HG02759 (cell line): ENCODE results near the gene TIGD1.
"Not testable (repeated sequence)": the region's sequence is repeated elsewhere in the genome, so short reads cannot be mapped to it uniquely, and the experiment has no call there.

Source experiments
- ATAC-seq: cut with Tn5 transposase; IDR thresholded peaks from one replicate; pipeline ENCODE4 v1.9.1; 2021; ENCODE audit warnings: mild to moderate bottlenecking, moderate library complexity; ENCODE audit not compliant: unreplicated experiment

TIGD1 gene

GRCh38 chr2:232571026-232571474 is 20.7 kb upstream of the TIGD1 start:
- ATAC-seq = no peak

- ATAC-seq = not testable (repeated sequence)
Measured at GRCh38 chr2:232570481-232570880, 20.1 kb upstream of the TIGD1 start.

DNA sequence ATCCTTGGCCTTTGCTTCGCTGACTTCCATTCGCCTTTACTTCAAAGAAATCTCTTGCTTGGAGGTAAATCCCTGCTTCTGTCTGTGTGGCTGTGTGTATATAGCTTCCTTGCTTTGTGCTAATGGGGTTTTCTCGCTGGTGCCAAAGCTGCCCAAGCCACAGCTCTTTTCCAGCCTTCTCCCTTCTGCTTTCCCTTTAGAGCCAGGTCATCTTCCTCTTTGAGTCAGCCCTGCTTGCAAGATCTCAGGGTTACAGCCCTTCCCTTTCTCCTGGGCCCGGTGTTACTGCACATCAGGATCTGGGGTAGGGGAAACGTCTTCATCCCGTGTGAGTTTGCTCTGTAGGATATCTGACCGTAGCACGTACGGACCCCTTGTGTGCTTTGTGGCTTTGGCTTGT is 19.2 kb upstream of the TIGD1 start:
- ATAC-seq = no peak

GRCh38 chr2:232568161-232568560 is 17.8 kb upstream of the TIGD1 start:
- ATAC-seq = no peak

- ATAC-seq = no peak
Measured at GRCh38 chr2:232567721-232568120, 17.4 kb upstream of the TIGD1 start.

DNA sequence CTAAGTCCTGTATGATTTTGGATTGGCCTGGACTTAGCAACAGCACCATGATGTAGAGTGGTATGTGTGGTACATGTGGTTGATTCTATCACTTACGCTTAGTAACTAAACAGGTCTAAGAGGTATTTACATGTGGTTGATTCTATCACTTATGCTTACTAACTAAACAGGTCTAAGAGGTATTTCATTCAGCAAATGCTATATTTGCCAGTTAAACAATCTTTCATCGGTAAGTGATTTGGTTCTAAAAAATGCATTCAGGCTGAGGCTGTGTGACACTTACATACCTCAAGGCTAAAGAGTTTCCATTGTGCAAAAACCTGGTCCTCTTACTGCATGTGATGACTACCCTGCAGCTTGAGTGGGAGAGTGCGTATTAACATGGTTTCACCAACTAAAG is 13.2 kb upstream of the TIGD1 start:
- ATAC-seq = no peak

- ATAC-seq = no peak
Measured at GRCh38 chr2:232562515-232563151, 12.3 kb upstream of the TIGD1 start.

DNA sequence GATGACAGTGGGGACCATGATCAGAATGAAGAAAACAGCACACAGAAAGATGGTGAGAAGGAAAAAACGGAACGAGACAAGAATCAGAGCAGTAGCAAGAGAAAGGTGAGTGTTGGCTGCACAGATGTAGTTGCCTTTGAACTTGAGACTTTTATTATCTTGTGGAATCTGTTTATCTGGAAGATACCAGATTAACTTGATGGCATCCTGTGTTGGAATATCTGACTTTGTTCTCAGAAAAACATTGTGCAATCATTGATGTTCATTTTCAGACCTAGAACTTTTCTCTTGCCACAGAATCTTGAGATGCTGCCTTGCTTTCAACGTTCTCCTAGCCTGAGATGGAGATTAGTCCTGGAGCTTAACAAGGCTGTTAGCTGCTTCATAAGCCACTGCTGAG is 6.1 kb upstream of the TIGD1 start:
- no peak for ATAC-seq

DNA sequence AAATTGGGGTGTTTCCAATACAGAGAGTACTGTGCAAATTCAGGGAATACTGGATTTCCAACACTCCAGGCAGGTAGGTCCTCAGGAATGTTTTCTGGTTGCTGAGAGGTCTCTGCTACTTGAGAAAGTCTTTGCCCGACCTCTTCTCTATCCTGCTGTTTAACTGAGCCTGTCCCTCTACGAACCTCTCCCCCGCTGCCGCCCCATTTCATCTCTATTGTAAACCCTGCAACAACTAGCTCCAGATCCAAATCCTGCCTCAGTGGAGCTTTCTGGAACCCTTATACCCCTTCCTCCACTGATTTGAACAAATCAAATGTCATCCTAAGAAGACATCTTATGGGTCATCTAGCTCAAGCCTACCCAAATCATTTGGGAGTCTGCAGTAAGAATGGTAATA is 1.4 kb upstream of the TIGD1 start:
- no peak for ATAC-seq

GRCh38 chr2:232551250-232551638 is 887 bp upstream of the TIGD1 start:
- ATAC-seq = no peak

DNA sequence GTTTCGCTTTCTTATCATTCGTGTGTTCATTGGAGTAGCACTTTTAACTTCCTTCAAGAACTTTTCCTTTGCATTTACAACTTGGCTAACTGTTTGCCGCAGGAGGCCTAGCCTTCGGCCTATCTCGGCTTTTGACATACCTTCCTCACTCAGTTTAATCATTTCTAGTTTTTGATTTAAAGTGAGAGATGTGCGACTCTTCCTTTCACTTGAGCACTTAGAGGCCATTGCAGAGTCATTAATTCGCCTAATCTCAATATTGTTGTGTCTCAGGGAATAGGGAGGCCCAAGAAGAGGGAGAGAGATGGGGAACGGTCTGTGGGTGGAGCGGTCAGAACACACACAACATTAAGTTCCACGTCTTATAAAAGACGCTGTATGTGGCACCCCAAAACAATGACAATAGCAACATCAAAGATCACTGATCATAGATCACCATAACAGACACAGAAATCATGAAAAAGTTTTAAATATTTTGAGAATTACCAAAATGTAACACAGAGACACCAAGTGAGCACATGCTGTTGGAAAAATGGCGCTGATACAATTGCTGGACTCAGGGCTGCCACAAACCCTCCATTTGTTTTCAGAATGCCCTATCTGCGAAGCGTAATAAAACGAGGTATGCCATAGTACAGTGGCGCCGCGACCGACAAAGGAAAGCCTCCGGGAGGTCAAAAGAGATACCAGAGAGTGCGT is 553 bp downstream of the TIGD1 start:
- ATAC-seq = no peak

DNA sequence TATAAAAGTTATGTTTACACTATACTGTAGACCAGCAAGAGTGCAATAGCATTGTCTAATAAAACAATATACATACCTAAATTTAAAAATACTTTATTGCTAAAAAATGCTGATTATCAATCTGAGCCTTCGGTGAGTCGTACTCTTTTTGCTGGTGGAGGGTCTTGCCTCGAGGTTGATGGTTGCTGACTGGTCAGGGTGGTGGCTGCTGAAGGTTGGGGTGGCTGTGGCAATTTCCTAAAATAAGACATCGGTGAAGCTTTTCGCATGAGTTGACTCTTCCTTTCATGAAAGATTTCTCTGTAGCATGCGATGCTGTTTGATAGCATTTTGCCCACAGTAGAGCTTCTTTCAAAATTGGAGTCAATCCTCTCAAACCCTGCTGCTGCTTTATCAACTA is 2.4 kb downstream of the TIGD1 start:
- ATAC-seq = no peak

DNA sequence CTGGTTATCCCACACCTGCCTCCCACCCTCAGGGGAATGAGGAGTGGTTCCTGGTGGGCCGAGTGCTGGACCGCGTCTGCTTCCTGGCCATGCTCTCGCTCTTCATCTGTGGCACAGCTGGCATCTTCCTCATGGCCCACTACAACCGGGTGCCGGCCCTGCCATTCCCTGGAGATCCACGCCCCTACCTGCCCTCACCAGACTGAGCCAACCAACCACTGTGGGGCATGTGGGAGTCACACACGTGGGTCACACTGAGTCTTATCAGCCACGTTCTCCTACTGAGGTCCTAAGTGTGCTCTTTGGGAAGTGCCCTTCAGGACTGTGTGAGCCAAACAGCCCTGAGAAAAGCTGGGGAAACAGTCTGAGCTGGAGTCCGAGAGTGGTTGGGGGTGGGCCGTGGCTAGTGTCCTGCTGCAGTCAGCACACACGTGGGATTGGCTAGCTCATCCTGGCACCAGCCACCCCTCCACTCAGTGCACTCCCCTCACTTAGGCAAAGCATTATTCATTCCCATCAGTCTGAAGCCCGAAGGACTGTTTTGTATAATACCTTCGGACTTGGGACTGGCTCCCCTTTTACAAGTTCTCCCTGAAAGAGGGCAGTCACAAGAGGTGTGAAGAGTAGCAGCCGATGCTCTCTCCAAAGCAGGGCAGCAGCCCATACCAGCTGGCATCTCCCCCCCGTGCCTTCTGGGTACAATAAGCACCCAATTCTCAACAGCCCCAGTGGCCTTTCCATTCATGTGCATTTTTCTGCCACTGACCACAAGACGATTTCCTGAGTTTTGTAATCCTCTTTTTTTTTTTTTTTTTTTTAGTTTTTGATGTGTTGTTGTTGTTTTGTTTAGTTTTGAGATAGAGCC is 4.6 kb downstream of the TIGD1 start:
- ATAC-seq = no peak

- no peak for ATAC-seq
Measured at GRCh38 chr2:232544674-232545073, 5.7 kb downstream of the TIGD1 start.

DNA sequence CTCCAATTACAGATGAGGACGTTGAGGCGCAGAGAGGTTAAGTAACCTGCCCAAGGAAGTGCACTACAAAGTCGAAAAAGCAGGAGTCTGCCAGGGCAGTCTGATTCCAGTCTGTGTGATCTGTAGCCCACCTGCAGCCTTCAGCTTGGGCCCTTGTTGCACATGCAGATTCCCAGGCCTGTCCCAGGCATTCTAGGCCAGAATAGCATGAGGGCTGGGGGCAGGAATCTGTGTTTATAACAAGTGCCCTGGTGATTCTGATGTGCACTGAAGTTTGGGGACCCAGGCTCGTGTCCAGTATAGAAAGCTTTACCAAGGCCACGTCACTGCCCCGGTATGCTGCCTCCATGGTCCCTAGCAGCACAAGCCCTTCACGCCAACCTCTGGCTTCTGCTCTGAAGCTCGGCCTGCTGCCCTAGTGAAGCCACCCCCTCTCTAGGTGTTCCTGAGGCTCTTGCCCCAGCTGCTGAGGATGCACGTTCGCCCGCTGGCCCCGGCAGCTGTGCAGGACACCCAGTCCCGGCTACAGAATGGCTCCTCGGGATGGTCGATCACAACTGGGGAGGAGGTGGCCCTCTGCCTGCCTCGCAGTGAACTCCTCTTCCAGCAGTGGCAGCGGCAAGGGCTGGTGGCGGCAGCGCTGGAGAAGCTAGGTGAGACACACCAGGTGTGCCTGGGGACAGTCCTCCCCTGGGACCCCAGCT is 6.3 kb downstream of the TIGD1 start:
- ATAC-seq = no peak

GRCh38 chr2:232543491-232543890 is 6.9 kb downstream of the TIGD1 start:
- no peak for ATAC-seq

DNA sequence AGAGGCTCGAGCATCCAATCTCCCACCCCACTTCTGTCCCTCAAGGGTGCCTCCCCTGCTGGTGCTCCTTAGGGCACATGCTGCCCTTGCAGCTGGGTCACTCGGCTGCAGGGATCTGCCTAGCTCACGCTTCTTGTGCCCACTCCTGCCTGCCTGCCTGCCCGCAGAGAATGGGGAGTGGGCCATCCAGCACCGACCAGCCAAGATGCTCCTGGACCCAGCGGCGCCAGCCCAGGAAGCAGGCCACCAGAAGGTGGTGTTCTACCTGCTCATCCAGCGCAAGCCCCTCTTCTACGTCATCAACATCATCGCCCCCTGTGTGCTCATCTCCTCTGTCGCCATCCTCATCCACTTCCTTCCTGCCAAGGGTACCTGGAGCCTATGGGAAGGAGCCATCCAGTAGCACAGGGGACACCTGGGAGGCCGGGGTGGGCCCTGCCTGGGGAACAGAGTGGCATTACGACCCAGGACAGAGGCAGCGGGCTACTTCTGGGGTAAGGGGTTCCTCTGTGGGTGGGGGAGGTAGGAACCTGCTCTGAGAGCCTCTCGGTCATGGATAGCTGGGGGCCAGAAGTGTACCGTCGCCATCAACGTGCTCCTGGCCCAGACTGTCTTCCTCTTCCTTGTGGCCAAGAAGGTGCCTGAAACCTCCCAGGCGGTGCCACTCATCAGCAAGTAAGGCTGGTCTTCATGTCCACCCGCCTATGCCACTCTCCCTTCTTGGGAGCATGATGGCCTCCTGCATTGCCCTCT is 7.5 kb downstream of the TIGD1 start:
- no peak for ATAC-seq

DNA sequence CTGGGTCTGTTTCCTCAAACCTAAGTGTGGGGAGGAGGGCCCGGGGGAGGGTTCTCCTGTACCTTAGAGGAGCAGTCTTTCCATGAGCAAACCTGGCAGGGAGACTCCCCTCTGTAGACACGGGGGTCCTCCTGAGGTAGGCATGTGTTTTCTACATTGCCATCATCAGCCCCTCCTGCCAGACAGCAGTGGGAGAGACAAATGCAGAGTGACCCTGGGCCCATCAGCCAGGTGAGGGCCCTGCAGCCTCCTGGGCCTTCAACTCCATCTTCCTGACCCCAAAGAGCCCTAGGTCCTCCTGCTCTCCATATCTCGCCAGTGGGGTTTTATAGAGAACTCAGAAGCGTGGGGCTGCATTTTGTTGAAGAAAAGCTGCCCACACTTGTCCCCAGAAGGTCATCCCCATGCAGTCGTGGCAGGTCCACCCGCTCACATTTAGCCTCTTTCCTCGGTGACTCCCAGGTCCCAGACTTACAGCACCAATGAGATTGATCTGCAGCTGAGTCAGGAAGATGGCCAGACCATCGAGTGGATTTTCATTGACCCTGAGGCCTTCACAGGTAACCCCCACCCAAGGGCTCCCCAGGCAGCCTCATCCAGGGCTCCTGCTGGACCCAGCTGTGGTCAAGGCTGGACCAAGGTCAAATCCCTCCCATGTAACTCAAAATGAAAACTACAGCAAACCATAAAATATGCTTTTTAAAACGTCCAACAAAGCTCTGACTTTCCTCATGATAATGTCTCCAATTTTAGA is 8.2 kb downstream of the TIGD1 start:
- no peak for ATAC-seq

DNA sequence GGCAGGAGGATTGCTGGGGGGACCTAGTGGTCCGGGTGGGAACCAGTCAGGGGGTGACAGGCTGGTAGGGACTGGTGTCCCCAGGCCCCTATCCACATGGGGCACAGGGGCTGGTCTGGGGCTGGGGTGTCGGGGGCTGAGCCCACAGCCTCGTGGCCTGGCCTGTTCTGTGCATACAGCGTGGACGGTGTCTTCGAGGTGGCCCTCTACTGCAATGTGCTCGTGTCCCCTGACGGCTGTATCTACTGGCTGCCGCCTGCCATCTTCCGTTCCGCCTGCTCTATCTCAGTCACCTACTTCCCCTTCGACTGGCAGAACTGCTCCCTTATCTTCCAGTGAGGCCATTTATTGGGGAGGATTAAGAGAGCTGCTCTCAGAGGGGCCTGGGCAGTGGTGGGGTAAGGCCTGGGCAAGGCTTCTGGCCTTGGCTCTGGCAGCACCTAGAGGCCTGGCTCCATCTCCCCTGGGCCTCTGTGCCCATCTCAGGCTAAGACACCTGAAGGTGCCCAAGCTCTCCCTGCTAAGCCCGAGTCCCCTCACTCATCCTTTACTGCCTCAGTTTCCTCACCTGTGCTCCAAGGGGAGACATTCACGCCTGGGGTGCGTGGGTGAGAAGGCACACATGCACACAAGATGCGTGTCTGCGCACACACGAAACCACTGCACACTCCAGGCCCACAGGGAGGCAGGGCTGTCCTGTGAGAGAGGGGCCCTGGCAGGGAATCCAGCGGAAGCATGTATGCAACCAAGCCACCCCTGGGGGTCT is 9.0 kb downstream of the TIGD1 start:
- no peak for ATAC-seq
